C4-2B (cell line): ENCODE data around the gene PLEK2.

Experiments
- ZFX ChIP-seq: fragments of 450-650 bp; IDR thresholded peaks from 2 replicates; pipeline ENCODE4 v1.6.1; 2017
- TF ChIP-seq, protein P1 (sequence below): fragments of 450-650 bp; conservative IDR thresholded peaks from 2 replicates; pipeline ENCODE4 v1.5.1; 2017; ENCODE audit warnings: mild to moderate bottlenecking

DNA sequence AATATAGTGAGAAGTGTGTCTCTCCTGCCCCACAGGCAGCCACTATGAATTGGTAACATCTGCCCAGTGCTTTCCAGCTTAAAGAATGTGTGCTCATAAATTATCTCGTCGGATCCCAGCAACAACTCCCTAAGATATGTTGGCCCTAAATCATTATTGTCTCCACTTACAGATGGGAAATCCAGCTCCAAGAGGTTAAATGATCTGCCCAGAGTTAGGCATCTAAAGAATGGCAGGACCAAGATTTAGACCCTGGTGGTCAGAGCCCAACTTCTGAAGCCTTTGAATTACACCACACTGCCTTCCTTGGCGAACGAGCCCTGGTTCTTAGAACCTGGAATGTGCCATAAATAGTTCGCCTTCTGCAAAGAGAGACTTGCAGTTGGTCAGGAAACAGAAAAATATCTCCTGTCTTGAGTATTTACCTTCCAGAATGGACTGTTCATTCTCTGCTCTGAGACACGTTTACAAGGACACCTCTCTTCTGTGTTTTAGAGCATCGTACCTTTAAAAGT lies 20.1 kb upstream of the PLEK2 start:
- TF ChIP-seq, protein P1, sequence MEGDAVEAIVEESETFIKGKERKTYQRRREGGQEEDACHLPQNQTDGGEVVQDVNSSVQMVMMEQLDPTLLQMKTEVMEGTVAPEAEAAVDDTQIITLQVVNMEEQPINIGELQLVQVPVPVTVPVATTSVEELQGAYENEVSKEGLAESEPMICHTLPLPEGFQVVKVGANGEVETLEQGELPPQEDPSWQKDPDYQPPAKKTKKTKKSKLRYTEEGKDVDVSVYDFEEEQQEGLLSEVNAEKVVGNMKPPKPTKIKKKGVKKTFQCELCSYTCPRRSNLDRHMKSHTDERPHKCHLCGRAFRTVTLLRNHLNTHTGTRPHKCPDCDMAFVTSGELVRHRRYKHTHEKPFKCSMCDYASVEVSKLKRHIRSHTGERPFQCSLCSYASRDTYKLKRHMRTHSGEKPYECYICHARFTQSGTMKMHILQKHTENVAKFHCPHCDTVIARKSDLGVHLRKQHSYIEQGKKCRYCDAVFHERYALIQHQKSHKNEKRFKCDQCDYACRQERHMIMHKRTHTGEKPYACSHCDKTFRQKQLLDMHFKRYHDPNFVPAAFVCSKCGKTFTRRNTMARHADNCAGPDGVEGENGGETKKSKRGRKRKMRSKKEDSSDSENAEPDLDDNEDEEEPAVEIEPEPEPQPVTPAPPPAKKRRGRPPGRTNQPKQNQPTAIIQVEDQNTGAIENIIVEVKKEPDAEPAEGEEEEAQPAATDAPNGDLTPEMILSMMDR, result no peak
- no peak for TF ChIP-seq ZFX
